Erythroblast (primary cell): Measurements from ENCODE around the gene SREK1.
A peak's percentile ranks its signal among the peaks of the same experiment; 100 is the strongest.
"Not testable (repeated sequence)": the region's sequence is repeated elsewhere in the genome, so short reads cannot be mapped to it uniquely, and the experiment has no call there.

Experiments used
- DNase-seq, 2 experiments: peaks; one replicate each; lab custom pipeline; 2025; lab: John Stamatoyannopoulos, UW
- GATA1 ChIP-seq: IDR thresholded peaks from 2 replicates; pipeline ENCODE4 v1.6.1; 2011; ENCODE audit warnings: low read depth, mild to moderate bottlenecking, control low read depth, low read length, moderate library complexity
- POLR2A ChIP-seq: IDR thresholded peaks from 2 replicates; pipeline ENCODE4 v1.6.1; 2011; ENCODE audit warnings: mild to moderate bottlenecking, low read length

Gene SREK1

GRCh38 chr5:66144074-66144833 is at the start of gene SREK1:
SREK1 (plus strand) TSS chr5:66144300; CDS start chr5:66144377, 77 bp downstream.
- TF ChIP-seq POLR2A (peak; percentile 95), GATA1 (no peak)
- peak; percentile 95 to 96 for DNase-seq

- no peak for DNase-seq
- no peak for TF ChIP-seq POLR2A
- TF ChIP-seq GATA1, result no peak
These were observed 43.2 kb upstream of the SREK1 start for GRCh38 chr5:66100851-66101250.

- TF ChIP-seq GATA1 (no peak), POLR2A (no peak)
- no peak for DNase-seq
These were observed 30.9 kb upstream of the SREK1 start for GRCh38 chr5:66113160-66113559.

- DNase-seq, result no peak
- TF ChIP-seq POLR2A, result no peak
- TF ChIP-seq GATA1, result no peak
These were observed 25.8 kb upstream of the SREK1 start for GRCh38 chr5:66118304-66118703.

GRCh38 chr5:66122379-66123034 is 21.6 kb upstream of the SREK1 start:
- TF ChIP-seq POLR2A (no peak), GATA1 (no peak)
- no peak for DNase-seq

GRCh38 chr5:66129144-66129543 is 15.0 kb upstream of the SREK1 start:
- no peak for DNase-seq
- TF ChIP-seq GATA1, result no peak
- no peak for TF ChIP-seq POLR2A

GRCh38 chr5:66130493-66130892 is 13.6 kb upstream of the SREK1 start:
- TF ChIP-seq GATA1 (no peak), POLR2A (no peak)
- no peak for DNase-seq

GRCh38 chr5:66134407-66134861 is 9.7 kb upstream of the SREK1 start:
- DNase-seq, result no peak
- TF ChIP-seq GATA1 (no peak), POLR2A (no peak)

- DNase-seq, result no peak
- no peak for TF ChIP-seq GATA1
- TF ChIP-seq POLR2A, result no peak
These were observed 8.0 kb upstream of the SREK1 start for GRCh38 chr5:66136053-66136452.

- not testable (repeated sequence) for DNase-seq
These were observed 7.2 kb upstream of the SREK1 start for GRCh38 chr5:66136944-66137343.

GRCh38 chr5:66138637-66139317 is 5.3 kb upstream of the SREK1 start:
- TF ChIP-seq POLR2A, result no peak
- no peak for TF ChIP-seq GATA1

GRCh38 chr5:66139318-66139712 is 4.8 kb upstream of the SREK1 start:
- TF ChIP-seq GATA1 (no peak), POLR2A (no peak)

More at GRCh38 chr5:66138637-66139317, 5.3 kb upstream of the SREK1 start:
- peak in 1 of 2 experiments; percentile 23 for DNase-seq

GRCh38 chr5:66142417-66142816 is 1.7 kb upstream of the SREK1 start:
- no peak for DNase-seq
- TF ChIP-seq GATA1 (no peak), POLR2A (no peak)

More at GRCh38 chr5:66139318-66139712, 4.8 kb upstream of the SREK1 start:
- DNase-seq, result no peak

GRCh38 chr5:66143473-66144073 is 527 bp upstream of the SREK1 start:
- no peak for TF ChIP-seq GATA1
- no peak for TF ChIP-seq POLR2A
- DNase-seq, result no peak
